Liver (tissue), 9 donors: Measurements from ENCODE around the gene C10orf62. TPM values are rescaled to one million over a fixed set of nuclear protein-coding genes. Genes with fewer than 3 reads are reported as not detected.

ENCODE experiments used
- DNase-seq: peaks from one replicate; pipeline ENCODE4 v3.0.0-alpha.2; 2017; ENCODE audit warnings: low spot score
- H3K27ac ChIP-seq, 2 donors: one replicate each; pipeline ENCODE4 v1.7.0; 2013; ENCODE audit warnings: inconsistent platforms in 2 of 2, low read length in 2 of 2, control low read depth in 1 of 2, low read depth in 1 of 2, mild to moderate bottlenecking in 1 of 2
- H3K27me3 ChIP-seq, 4 donors: one replicate each; pipeline versions ENCODE4 v1.6.1 to v1.7.0; 2013; ENCODE audit warnings: low read length in 3 of 4, inconsistent platforms in 1 of 4, mild to moderate bottlenecking in 1 of 4, moderate library complexity in 1 of 4; ENCODE audit not compliant: control insufficient read depth in 4 of 4, insufficient read depth in 4 of 4
- H3K36me3 ChIP-seq, 4 donors: one replicate each; pipeline versions ENCODE4 v1.6.1 to v1.7.0; 2013; ENCODE audit warnings: low read length in 3 of 4, mild to moderate bottlenecking in 3 of 4, low read depth in 1 of 4, moderate library complexity in 1 of 4; ENCODE audit not compliant: control insufficient read depth in 4 of 4, insufficient read depth in 3 of 4
- H3K4me1 ChIP-seq, 4 donors: one replicate each; pipeline versions ENCODE4 v1.6.1 to v1.7.0; 2013; ENCODE audit warnings: low read length in 3 of 4, mild to moderate bottlenecking in 3 of 4, moderate library complexity in 1 of 4; ENCODE audit not compliant: control insufficient read depth in 4 of 4, insufficient read depth in 4 of 4
- H3K4me3 ChIP-seq, 3 donors: one replicate each; pipeline versions ENCODE4 v1.6.1 to v1.7.0; 2013; ENCODE audit warnings: low read length in 3 of 3, control low read depth in 1 of 3, low read depth in 1 of 3, mild to moderate bottlenecking in 1 of 3
- H3K9ac ChIP-seq, 2 donors: one replicate each; pipeline ENCODE4 v1.7.0; 2013; ENCODE audit warnings: low read length in 2 of 2, mild to moderate bottlenecking in 2 of 2, moderate library complexity in 2 of 2, control low read depth in 1 of 2, low read depth in 1 of 2
- H3K9me3 ChIP-seq, 4 donors: one replicate each; pipeline versions ENCODE4 v1.6.1 to v1.7.0; 2013; ENCODE audit warnings: low read length in 3 of 4; ENCODE audit not compliant: control insufficient read depth in 4 of 4
- FOXA1 ChIP-seq: IDR thresholded peaks from 2 replicates; pipeline ENCODE4 v1.6.1; 2016; ENCODE audit warnings: antibody characterized with exemption
- FOXA2 ChIP-seq: IDR thresholded peaks from 2 replicates; pipeline ENCODE4 v1.6.1; 2016; ENCODE audit warnings: antibody characterized with exemption
- GABPA ChIP-seq, 2 donors: IDR thresholded peaks in 1 of 2; conservative IDR thresholded peaks in 1 of 2; 2 replicates each; pipeline ENCODE4 v1.6.1; 2016; ENCODE audit warnings: antibody characterized with exemption in 2 of 2, mild to moderate bottlenecking in 1 of 2, moderate library complexity in 1 of 2
- HNF4A ChIP-seq, 2 donors: conservative IDR thresholded peaks; 2 replicates each; pipeline ENCODE4 v1.6.1; 2016; ENCODE audit warnings: antibody characterized with exemption in 2 of 2, mild to moderate bottlenecking in 2 of 2
- HNF4G ChIP-seq: IDR thresholded peaks from 2 replicates; pipeline ENCODE4 v1.6.1; 2016; ENCODE audit warnings: antibody characterized with exemption
- JUND ChIP-seq, 2 donors: IDR thresholded peaks; 2 replicates each; pipeline ENCODE4 v1.6.1; 2016; ENCODE audit warnings: antibody characterized with exemption in 2 of 2
- NR2F2 ChIP-seq: IDR thresholded peaks from 2 replicates; pipeline ENCODE4 v1.6.1; 2016; ENCODE audit warnings: antibody characterized with exemption
- RAD21 ChIP-seq, 2 donors: IDR thresholded peaks; 2 replicates each; pipeline ENCODE4 v1.6.1; 2016; ENCODE audit warnings: antibody characterized with exemption in 2 of 2, mild to moderate bottlenecking in 2 of 2
- RXRA ChIP-seq, 2 donors: IDR thresholded peaks; 2 replicates each; pipeline ENCODE4 v1.6.1; 2017 to 2018; ENCODE audit warnings: antibody characterized with exemption in 2 of 2, mild to moderate bottlenecking in 1 of 2
- SP1 ChIP-seq: IDR thresholded peaks from 2 replicates; pipeline ENCODE4 v1.6.1; 2018; ENCODE audit warnings: antibody characterized with exemption, mild to moderate bottlenecking
- TAF1 ChIP-seq: conservative IDR thresholded peaks from 2 replicates; pipeline ENCODE4 v1.6.1; 2016; ENCODE audit warnings: antibody characterized with exemption, mild to moderate bottlenecking
- YY1 ChIP-seq: IDR thresholded peaks from 2 replicates; pipeline ENCODE4 v1.6.1; 2016; ENCODE audit warnings: antibody characterized with exemption, mild to moderate bottlenecking
- WGBS: extraction: QIAGEN DNeasy Blood & Tissue Kit; methylation state at CpG from one replicate; pipeline ENCODE4 v1.1.7; 2013; 5-methylcytosine and 5-hydroxymethylcytosine counted together
- polyA plus RNA-seq, 2 donors: library from polyadenylated mRNA; stranded (reverse) in 1 of 2; unstranded in 1 of 2; fragments of 200-250 nt in 1 of 2; fragments of >200 nt in 1 of 2; fragmentation: Nextera tagmentation in 1 of 2; extraction: Ambion mirVana in 1 of 2; gene quantifications; one replicate each; pipeline versions ENCODE4 v1.2.1 to v1.2.3, GENCODE V29; 2013 to 2015
- total RNA-seq, 2 donors: library from RNA; depleted of rRNA; stranded (reverse); fragments of >200 nt; gene quantifications; one replicate each; pipeline ENCODE4 v1.2.3, GENCODE V29; 2014
- TF ChIP-seq, protein P1 (sequence below): IDR thresholded peaks from 2 replicates; pipeline ENCODE4 v1.6.1; 2016; ENCODE audit warnings: antibody characterized with exemption
- TF ChIP-seq, protein P2 (sequence below): IDR thresholded peaks from 2 replicates; pipeline ENCODE4 v1.6.1; 2016; ENCODE audit warnings: antibody characterized with exemption
- TF ChIP-seq, protein P3 (sequence below): IDR thresholded peaks from 2 replicates; pipeline ENCODE4 v1.6.1; 2016; ENCODE audit warnings: antibody characterized with exemption, mild to moderate bottlenecking
- donor health status: healthy.
- donor health status: healthy.
- donor health status: healthy.
- donor health status: healthy.
- donor health status: healthy.

C10orf62 gene
- total and polyA plus RNA-seq, 4 donors = 0.16 to 3.0 (median 0.41) TPM

DNA sequence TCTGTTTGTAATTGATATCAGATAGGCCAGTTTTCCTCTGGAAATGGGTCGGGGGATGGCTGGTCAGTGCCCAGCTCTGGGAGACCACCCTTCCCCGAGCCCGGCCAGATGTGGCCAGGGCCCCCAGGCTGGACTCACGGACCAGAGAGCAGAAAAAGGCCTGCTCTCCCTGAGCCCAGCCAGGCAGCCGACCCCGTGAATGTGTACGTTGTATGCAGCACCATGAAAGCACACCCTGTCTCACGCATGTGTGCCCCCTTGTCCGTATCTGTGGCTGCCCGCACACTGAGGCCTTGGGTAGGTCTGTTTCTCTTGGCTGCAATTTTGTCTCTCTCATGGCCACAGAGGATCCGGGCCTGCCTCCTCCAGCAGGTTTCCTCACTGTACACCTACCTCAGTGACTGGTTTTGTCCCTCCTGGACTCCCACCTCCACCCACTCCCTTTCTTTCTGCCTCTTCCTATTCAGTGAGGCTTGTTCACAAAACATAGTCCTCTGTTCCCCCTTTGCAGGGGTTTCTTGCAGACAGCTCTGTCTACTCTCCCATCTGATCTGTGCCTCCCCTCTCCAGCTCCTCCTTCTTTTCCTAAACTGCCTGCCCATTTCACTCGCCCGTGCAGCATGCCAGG is 40.6 kb upstream of the C10orf62 start:
- Histone ChIP-seq H3K9ac (no peak overlapping the region), H3K9me3 (no peaks in the 10 kb centered on the region), H3K27ac (no peak overlapping the region), H3K36me3 (no peaks in the 10 kb centered on the region), H3K27me3 (no peaks in the 10 kb centered on the region), H3K4me1 (no peaks in the 10 kb centered on the region), H3K4me3 (no peak overlapping the region)
- TF ChIP-seq RAD21 (IDR thresholded peaks at IDR 0.05) (no peak), FOXA1 (no peak)
- WGBS = 94% methylated on average over 13 of the region's 13 CpGs
- no peak for DNase-seq

DNA sequence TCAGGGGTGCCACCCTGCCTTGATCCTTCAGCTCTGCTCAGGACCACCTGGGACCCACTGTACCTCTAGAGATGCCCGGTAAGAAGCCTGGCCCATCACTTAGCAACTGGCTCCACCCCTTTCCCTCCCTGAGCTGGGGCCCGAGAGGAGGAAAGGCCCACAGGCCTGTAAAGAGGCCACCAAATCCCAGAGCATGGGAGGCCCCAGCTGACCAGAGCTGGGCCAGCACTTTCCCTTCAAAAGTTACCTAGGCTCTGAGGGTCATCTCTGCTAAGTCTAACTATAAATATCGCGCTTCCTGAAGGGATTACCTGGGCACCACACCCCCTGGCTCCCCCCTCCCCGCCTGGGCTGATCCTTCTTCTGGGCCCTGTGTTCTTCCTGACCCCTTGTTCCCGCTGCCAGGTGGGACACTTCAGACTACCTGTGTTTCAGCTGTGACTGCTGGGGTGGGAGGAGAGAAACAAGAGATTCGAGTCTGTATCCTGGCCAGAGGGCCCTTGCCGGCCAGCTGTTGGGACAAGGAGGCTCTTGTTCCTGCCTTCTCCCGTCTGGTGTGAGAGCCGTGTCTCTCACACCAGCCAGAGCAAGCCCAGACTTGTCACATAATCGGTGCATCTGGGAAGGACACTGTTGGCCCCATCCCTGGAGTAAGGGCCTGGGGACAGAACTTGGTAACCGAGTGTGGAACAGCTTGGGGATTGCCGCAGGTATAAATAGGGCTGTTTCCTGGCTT is 39.8 kb upstream of the C10orf62 start:
- Histone ChIP-seq H3K36me3 (no peaks in the 10 kb centered on the region), H3K4me3 (no peak overlapping the region), H3K4me1 (no peaks in the 10 kb centered on the region), H3K9ac (no peak overlapping the region), H3K9me3 (no peaks in the 10 kb centered on the region), H3K27me3 (no peaks in the 10 kb centered on the region), H3K27ac (no peak overlapping the region)
- DNase-seq = no peak
- WGBS = 83% methylated on average over 13 of the region's 13 CpGs
- TF ChIP-seq SP1 (no peak), RXRA (IDR thresholded peaks at IDR 0.05) (no peak), GABPA (IDR thresholded peaks at IDR 0.05 in 1 of 2, conservative IDR thresholded peaks at IDR 0.05 in 1 of 2) (no peak), HNF4G (no peak), FOXA1 (no peak), RAD21 (IDR thresholded peaks at IDR 0.05) (no peak), FOXA2 (no peak), TAF1 (no peak), HNF4A (conservative IDR thresholded peaks at IDR 0.05) (no peak), YY1 (no peak), JUND (IDR thresholded peaks at IDR 0.05) (no peak), NR2F2 (no peak)
- TF ChIP-seq, protein P1, sequence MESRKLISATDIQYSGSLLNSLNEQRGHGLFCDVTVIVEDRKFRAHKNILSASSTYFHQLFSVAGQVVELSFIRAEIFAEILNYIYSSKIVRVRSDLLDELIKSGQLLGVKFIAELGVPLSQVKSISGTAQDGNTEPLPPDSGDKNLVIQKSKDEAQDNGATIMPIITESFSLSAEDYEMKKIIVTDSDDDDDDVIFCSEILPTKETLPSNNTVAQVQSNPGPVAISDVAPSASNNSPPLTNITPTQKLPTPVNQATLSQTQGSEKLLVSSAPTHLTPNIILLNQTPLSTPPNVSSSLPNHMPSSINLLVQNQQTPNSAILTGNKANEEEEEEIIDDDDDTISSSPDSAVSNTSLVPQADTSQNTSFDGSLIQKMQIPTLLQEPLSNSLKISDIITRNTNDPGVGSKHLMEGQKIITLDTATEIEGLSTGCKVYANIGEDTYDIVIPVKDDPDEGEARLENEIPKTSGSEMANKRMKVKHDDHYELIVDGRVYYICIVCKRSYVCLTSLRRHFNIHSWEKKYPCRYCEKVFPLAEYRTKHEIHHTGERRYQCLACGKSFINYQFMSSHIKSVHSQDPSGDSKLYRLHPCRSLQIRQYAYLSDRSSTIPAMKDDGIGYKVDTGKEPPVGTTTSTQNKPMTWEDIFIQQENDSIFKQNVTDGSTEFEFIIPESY = no peak
- TF ChIP-seq, protein P2, sequence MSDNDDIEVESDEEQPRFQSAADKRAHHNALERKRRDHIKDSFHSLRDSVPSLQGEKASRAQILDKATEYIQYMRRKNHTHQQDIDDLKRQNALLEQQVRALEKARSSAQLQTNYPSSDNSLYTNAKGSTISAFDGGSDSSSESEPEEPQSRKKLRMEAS = no peak
- TF ChIP-seq, protein P3, sequence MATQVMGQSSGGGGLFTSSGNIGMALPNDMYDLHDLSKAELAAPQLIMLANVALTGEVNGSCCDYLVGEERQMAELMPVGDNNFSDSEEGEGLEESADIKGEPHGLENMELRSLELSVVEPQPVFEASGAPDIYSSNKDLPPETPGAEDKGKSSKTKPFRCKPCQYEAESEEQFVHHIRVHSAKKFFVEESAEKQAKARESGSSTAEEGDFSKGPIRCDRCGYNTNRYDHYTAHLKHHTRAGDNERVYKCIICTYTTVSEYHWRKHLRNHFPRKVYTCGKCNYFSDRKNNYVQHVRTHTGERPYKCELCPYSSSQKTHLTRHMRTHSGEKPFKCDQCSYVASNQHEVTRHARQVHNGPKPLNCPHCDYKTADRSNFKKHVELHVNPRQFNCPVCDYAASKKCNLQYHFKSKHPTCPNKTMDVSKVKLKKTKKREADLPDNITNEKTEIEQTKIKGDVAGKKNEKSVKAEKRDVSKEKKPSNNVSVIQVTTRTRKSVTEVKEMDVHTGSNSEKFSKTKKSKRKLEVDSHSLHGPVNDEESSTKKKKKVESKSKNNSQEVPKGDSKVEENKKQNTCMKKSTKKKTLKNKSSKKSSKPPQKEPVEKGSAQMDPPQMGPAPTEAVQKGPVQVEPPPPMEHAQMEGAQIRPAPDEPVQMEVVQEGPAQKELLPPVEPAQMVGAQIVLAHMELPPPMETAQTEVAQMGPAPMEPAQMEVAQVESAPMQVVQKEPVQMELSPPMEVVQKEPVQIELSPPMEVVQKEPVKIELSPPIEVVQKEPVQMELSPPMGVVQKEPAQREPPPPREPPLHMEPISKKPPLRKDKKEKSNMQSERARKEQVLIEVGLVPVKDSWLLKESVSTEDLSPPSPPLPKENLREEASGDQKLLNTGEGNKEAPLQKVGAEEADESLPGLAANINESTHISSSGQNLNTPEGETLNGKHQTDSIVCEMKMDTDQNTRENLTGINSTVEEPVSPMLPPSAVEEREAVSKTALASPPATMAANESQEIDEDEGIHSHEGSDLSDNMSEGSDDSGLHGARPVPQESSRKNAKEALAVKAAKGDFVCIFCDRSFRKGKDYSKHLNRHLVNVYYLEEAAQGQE = no peak
